Trophoblast cell (in vitro differentiated cells and primary cell): Measurements from ENCODE around the gene CDKN2B.

Source experiments
- DNase-seq, 2 donors: peaks; one replicate each; pipeline ENCODE4 v3.0.0-alpha.2; 2016
- H2AFZ ChIP-seq: 2 replicates; pipeline ENCODE4 v1.6.1; 2013; ENCODE audit warnings: low read length, moderate library complexity, mild to moderate bottlenecking; ENCODE audit not compliant: insufficient read depth, poor library complexity
- H2AK5ac ChIP-seq: 2 replicates; pipeline ENCODE4 v1.6.1; 2013; ENCODE audit warnings: mild to moderate bottlenecking, low read length
- H2BK120ac ChIP-seq: 2 replicates; pipeline ENCODE4 v1.6.1; 2013; ENCODE audit warnings: low read length, mild to moderate bottlenecking, moderate library complexity; ENCODE audit not compliant: insufficient read depth, poor library complexity
- H2BK12ac ChIP-seq: 2 replicates; pipeline ENCODE4 v1.6.1; 2013; ENCODE audit warnings: mild to moderate bottlenecking, low read length, moderate library complexity
- H2BK5ac ChIP-seq: 2 replicates; pipeline ENCODE4 v1.6.1; 2013; ENCODE audit warnings: low read length, low read depth, moderate library complexity, mild to moderate bottlenecking; ENCODE audit not compliant: poor library complexity
- H3K14ac ChIP-seq: 2 replicates; pipeline ENCODE4 v1.6.1; 2013; ENCODE audit warnings: mild to moderate bottlenecking, low read length
- H3K18ac ChIP-seq: 2 replicates; pipeline ENCODE4 v1.6.1; 2013; ENCODE audit warnings: mild to moderate bottlenecking, low read length
- H3K23ac ChIP-seq: 2 replicates; pipeline ENCODE4 v1.6.1; 2013; ENCODE audit warnings: low read length
- H3K27ac ChIP-seq: 2 replicates; pipeline ENCODE4 v1.5.1; 2013; ENCODE audit warnings: low read depth, mild to moderate bottlenecking, inconsistent platforms, low read length, moderate library complexity
- H3K27me3 ChIP-seq: 2 replicates; pipeline ENCODE4 v1.6.1; 2013; ENCODE audit warnings: inconsistent platforms, mild to moderate bottlenecking, low read length, moderate library complexity; ENCODE audit not compliant: insufficient read depth
- H3K36me3 ChIP-seq, 2 experiments: 1 replicate in 1 of 2; 2 replicates in 1 of 2; pipeline ENCODE4 v1.6.1; 2013; ENCODE audit warnings: low read length in 2 of 2, mild to moderate bottlenecking in 2 of 2, moderate library complexity in 1 of 2; ENCODE audit not compliant: insufficient read depth in 2 of 2, control insufficient read depth in 1 of 2
- H3K4ac ChIP-seq: 2 replicates; pipeline ENCODE4 v1.6.1; 2013; ENCODE audit warnings: low read depth, mild to moderate bottlenecking, low read length, moderate library complexity
- H3K4me1 ChIP-seq, 2 experiments: 1 replicate in 1 of 2; 2 replicates in 1 of 2; pipeline ENCODE4 v1.6.1; 2013; ENCODE audit warnings: low read length in 2 of 2, mild to moderate bottlenecking in 2 of 2, moderate library complexity in 1 of 2; ENCODE audit not compliant: insufficient read depth in 2 of 2, control insufficient read depth in 1 of 2
- H3K4me2 ChIP-seq: 2 replicates; pipeline ENCODE4 v1.6.1; 2013; ENCODE audit warnings: inconsistent platforms, mild to moderate bottlenecking, low read length, moderate library complexity
- H3K4me3 ChIP-seq: 2 replicates; pipeline ENCODE4 v1.5.1; 2013; ENCODE audit warnings: mild to moderate bottlenecking, low read depth, low read length, inconsistent platforms
- H3K79me1 ChIP-seq: one replicate; pipeline ENCODE4 v1.6.1; 2013; ENCODE audit warnings: low read length
- H3K79me2 ChIP-seq: 2 replicates; pipeline ENCODE4 v1.6.1; 2013; ENCODE audit warnings: low read length, mild to moderate bottlenecking; ENCODE audit not compliant: control insufficient read depth, insufficient read depth, poor library complexity
- H3K9ac ChIP-seq: 2 replicates; pipeline ENCODE4 v1.6.1; 2013; ENCODE audit warnings: mild to moderate bottlenecking, low read length
- H3K9me3 ChIP-seq: 2 replicates; pipeline ENCODE4 v1.6.1; 2013; ENCODE audit warnings: low read depth, mild to moderate bottlenecking, control low read depth, inconsistent platforms, low read length; ENCODE audit not compliant: insufficient read depth
- H4K12ac ChIP-seq: 2 replicates; pipeline ENCODE4 v1.6.1; 2013; ENCODE audit warnings: low read depth, mild to moderate bottlenecking, low read length, moderate library complexity
- H4K8ac ChIP-seq: 2 replicates; pipeline ENCODE4 v1.6.1; 2013; ENCODE audit warnings: low read depth, mild to moderate bottlenecking, low read length, moderate library complexity
- H4K91ac ChIP-seq: one replicate; pipeline ENCODE4 v1.6.1; 2013; ENCODE audit warnings: low read depth, mild to moderate bottlenecking, low read length, moderate library complexity
- WGBS: extraction: QIAGEN DNeasy Blood & Tissue Kit; methylation state at CpG from one replicate; pipeline ENCODE4 v1.1.7; 2013; ENCODE audit warnings: missing lambda C conversion rate; ENCODE audit not compliant: insufficient read length, insufficient coverage; ENCODE audit errors: extremely low coverage; 5-methylcytosine and 5-hydroxymethylcytosine counted together

CDKN2B gene

GRCh38 chr9:22010866-22011625, 1.9 kb upstream of the CDKN2B start:
- Histone ChIP-seq H4K8ac (no peak overlapping the region), H2BK12ac (no peak overlapping the region), H3K23ac (no peak overlapping the region), H2BK5ac (no peak overlapping the region), H3K4me1 (peaks cover 1 to 5% of the 10 kb centered on the region in 2 experiments), H3K9me3 (no peaks in the 10 kb centered on the region), H4K91ac (no peak overlapping the region), H2AK5ac (no peak overlapping the region), H3K79me2 (peaks cover 4% of the 10 kb centered on the region), H3K9ac (no peak overlapping the region), H3K4me3 (no peak overlapping the region), H3K36me3 (peaks cover 1 to 2% of the 10 kb centered on the region in 2 experiments), H3K27me3 (no peaks in the 10 kb centered on the region), H3K27ac (no peak overlapping the region), H2BK120ac (no peak overlapping the region), H3K79me1 (peaks cover 4% of the 10 kb centered on the region), H3K18ac (no peak overlapping the region), H3K4me2 (no peak overlapping the region), H2AFZ (no peak overlapping the region), H4K12ac (no peak overlapping the region), H3K4ac (no peak overlapping the region), H3K14ac (no peak overlapping the region)
- DNase-seq, result peak in 1 of 2 donors; percentile 27
- WGBS, result no CpG with 5 or more reads among the region's 13 CpGs

GRCh38 chr9:22009506-22009867, 382 bp upstream of the CDKN2B start:
- Histone ChIP-seq H2BK12ac (no peak overlapping the region), H3K79me2 (peaks cover 5% of the 10 kb centered on the region), H3K9ac (no peak overlapping the region), H3K23ac (no peak overlapping the region), H3K79me1 (peaks cover 4% of the 10 kb centered on the region), H3K4me1 (peaks cover 4 to 12% of the 10 kb centered on the region in 2 experiments), H3K4me2 (peak overlapping the region; percentile 61), H2BK5ac (no peak overlapping the region), H3K4me3 (no peak overlapping the region), H3K4ac (no peak overlapping the region), H2AK5ac (no peak overlapping the region), H3K27me3 (no peaks in the 10 kb centered on the region), H4K12ac (no peak overlapping the region), H3K36me3 (peaks cover 13% of the 10 kb centered on the region in 2 experiments), H2BK120ac (no peak overlapping the region), H4K91ac (no peak overlapping the region), H4K8ac (no peak overlapping the region), H2AFZ (peak overlapping the region; percentile 43), H3K14ac (no peak overlapping the region), H3K9me3 (peaks cover 4% of the 10 kb centered on the region), H3K18ac (no peak overlapping the region), H3K27ac (no peak overlapping the region)
- no CpG with 5 or more reads among the region's 6 CpGs for WGBS
- DNase-seq, result no peak

GRCh38 chr9:22008384-22008716, 755 bp downstream of the CDKN2B start:
- no peak for DNase-seq
- no CpG with 5 or more reads among the region's 8 CpGs for WGBS
- Histone ChIP-seq H4K91ac (no peak overlapping the region), H3K9me3 (peaks cover 4% of the 10 kb centered on the region), H3K27ac (peak overlapping the region; percentile 91), H3K36me3 (peaks cover 13% of the 10 kb centered on the region in 2 experiments), H3K4ac (no peak overlapping the region), H3K4me3 (peak overlapping the region; percentile 86), H2AK5ac (no peak overlapping the region), H2BK12ac (no peak overlapping the region), H2AFZ (no peak overlapping the region), H3K23ac (no peak overlapping the region), H3K4me2 (peak overlapping the region; percentile 75), H4K12ac (no peak overlapping the region), H2BK120ac (no peak overlapping the region), H3K18ac (no peak overlapping the region), H4K8ac (no peak overlapping the region), H3K79me2 (peaks cover 5% of the 10 kb centered on the region), H3K9ac (no peak overlapping the region), H3K4me1 (peaks cover 4 to 12% of the 10 kb centered on the region in 2 experiments), H3K14ac (no peak overlapping the region), H2BK5ac (no peak overlapping the region), H3K27me3 (no peaks in the 10 kb centered on the region), H3K79me1 (peaks cover 4% of the 10 kb centered on the region)

- Histone ChIP-seq H3K9ac (peak overlapping the region; percentile 1), H3K4me1 (peaks cover 4 to 12% of the 10 kb centered on the region in 2 experiments), H2BK5ac (no peak overlapping the region), H3K27ac (no peak overlapping the region), H2BK12ac (no peak overlapping the region), H3K18ac (peak overlapping the region; percentile 33), H3K36me3 (peaks cover 13% of the 10 kb centered on the region in 2 experiments), H3K14ac (no peak overlapping the region), H3K27me3 (no peaks in the 10 kb centered on the region), H3K4me3 (peak overlapping the region; percentile 62), H3K9me3 (peaks cover 4% of the 10 kb centered on the region), H3K4ac (no peak overlapping the region), H3K79me2 (peaks cover 5% of the 10 kb centered on the region), H3K79me1 (peaks cover 4% of the 10 kb centered on the region), H2BK120ac (no peak overlapping the region), H2AK5ac (no peak overlapping the region), H2AFZ (no peak overlapping the region), H4K8ac (no peak overlapping the region), H4K12ac (no peak overlapping the region), H3K23ac (no peak overlapping the region), H3K4me2 (peak overlapping the region; percentile 64), H4K91ac (no peak overlapping the region)
- no peak for DNase-seq
- WGBS, result no CpG with 5 or more reads among the region's 44 CpGs
Observed at GRCh38 chr9:22005702-22006606, 3.2 kb downstream of the CDKN2B start.
